Endothelial cell of umbilical vein (primary cell): ENCODE results near the gene DEPDC5. TPM values are rescaled to one million over a fixed set of nuclear protein-coding genes. Genes with fewer than 3 reads are reported as not detected.

ENCODE experiments used
- BruUV-seq: library from RNA; stranded (reverse); fragments of 400-500 nt; replicated peaks from 2 replicates; lab custom pipeline; 2021; lab: Mats Ljungman, UMichigan
- CTCF ChIA-PET: fragments of 300-600, 350-600 bp; sonication (Branson Sonifier 250); formaldehyde crosslinking; loops from one replicate; lab custom pipeline; 2021; ENCODE audit warnings: antibody characterized with exemption, inconsistent platforms; lab: Charles Lee
- POLR2A ChIA-PET: fragments of 300-600, 350-600 bp; sonication (Branson Sonifier 250); formaldehyde crosslinking; loops from one replicate; lab custom pipeline; 2021; ENCODE audit warnings: antibody characterized with exemption, inconsistent platforms; lab: Charles Lee
- DNase-seq: peaks from one replicate; pipeline ENCODE4 v3.0.0-alpha.2; 2011; ENCODE audit warnings: low read depth, low spot score
- FAIRE-seq: peaks from 2 replicates; lab custom pipeline; 2011; peaks lifted over from hg19 to GRCh38; lab: Jason Lieb, UNC
- H2AFZ ChIP-seq: 2 replicates; pipeline ENCODE4 v1.6.0; 2012; ENCODE audit warnings: low read depth, low read length, control low read depth, inconsistent platforms
- H3K27ac ChIP-seq: 2 replicates; pipeline ENCODE4 v1.5.1; 2011; ENCODE audit warnings: low read depth, mild to moderate bottlenecking, control low read depth, low read length, moderate library complexity; ENCODE audit not compliant: insufficient read depth
- H3K27me3 ChIP-seq, 2 experiments: 2 replicates each; pipeline versions ENCODE4 v1.6.0 to v1.6.1; 2011; ENCODE audit warnings: low read length in 2 of 2, mixed read lengths in 1 of 2; ENCODE audit not compliant: control insufficient read depth in 2 of 2, insufficient read depth in 2 of 2
- H3K36me3 ChIP-seq, 2 experiments: 2 replicates in 1 of 2; 3 replicates in 1 of 2; pipeline ENCODE4 v1.5.1; 2011; ENCODE audit warnings: low read length in 2 of 2, mild to moderate bottlenecking in 1 of 2, moderate library complexity in 1 of 2; ENCODE audit not compliant: control insufficient read depth in 2 of 2, insufficient read depth in 2 of 2; ENCODE audit errors: extremely low read depth in 1 of 2
- H3K4me1 ChIP-seq: 3 replicates; pipeline ENCODE4 v1.5.1; 2011; ENCODE audit warnings: mild to moderate bottlenecking, low read length; ENCODE audit not compliant: control insufficient read depth, insufficient read depth; ENCODE audit errors: extremely low read depth
- H3K4me2 ChIP-seq: 2 replicates; pipeline ENCODE4 v1.6.1; 2011; ENCODE audit warnings: low read length, control low read depth, mixed read lengths; ENCODE audit not compliant: insufficient read depth
- H3K4me3 ChIP-seq, 3 experiments: fragments of 200-600 bp in 1 of 3; sonication (generic), shearing (Covaris generic) in 1 of 3; replicated peaks in 1 of 3; 2 replicates each; pipeline ENCODE4 v1.5.1; 2011 to 2016; ENCODE audit warnings: control low read depth in 3 of 3, low read length in 3 of 3, mild to moderate bottlenecking in 2 of 3, inconsistent platforms in 1 of 3, low read depth in 1 of 3, moderate library complexity in 1 of 3; ENCODE audit not compliant: insufficient read depth in 1 of 3
- H3K79me2 ChIP-seq: 2 replicates; pipeline ENCODE4 v1.6.0; 2012; ENCODE audit warnings: low read length, inconsistent platforms; ENCODE audit not compliant: control insufficient read depth, insufficient read depth
- H3K9ac ChIP-seq: replicated peaks from 2 replicates; pipeline ENCODE3; 2011; ENCODE audit warnings: low read length, control low read depth; ENCODE audit not compliant: insufficient read depth; ENCODE audit errors: extremely low read depth
- H3K9me1 ChIP-seq: replicated peaks from 3 replicates; pipeline ENCODE4 v1.6.0; 2011; ENCODE audit warnings: mild to moderate bottlenecking, low read length; ENCODE audit not compliant: control insufficient read depth, insufficient read depth; ENCODE audit errors: extremely low read depth
- H3K9me3 ChIP-seq: replicated peaks from 2 replicates; pipeline ENCODE4 v1.5.1; 2012; ENCODE audit warnings: low read length, inconsistent platforms; ENCODE audit not compliant: control insufficient read depth, insufficient read depth
- H4K20me1 ChIP-seq: replicated peaks from 2 replicates; pipeline ENCODE3; 2011; ENCODE audit warnings: mild to moderate bottlenecking, low read length; ENCODE audit not compliant: control insufficient read depth, insufficient read depth; ENCODE audit errors: extremely low read depth
- EZH2 ChIP-seq: IDR thresholded peaks from 2 replicates; pipeline ENCODE4 v1.6.1; 2012; ENCODE audit warnings: borderline replicate concordance, low read depth, mild to moderate bottlenecking, moderate library complexity, low read length, inconsistent platforms; ENCODE audit not compliant: severe bottlenecking
- FOS ChIP-seq: IDR thresholded peaks from 2 replicates; pipeline ENCODE4 v1.6.1; 2011; ENCODE audit warnings: mild to moderate bottlenecking, low read length, moderate library complexity, borderline replicate concordance; ENCODE audit not compliant: insufficient read depth
- GATA2 ChIP-seq: IDR thresholded peaks from 2 replicates; pipeline ENCODE4 v1.7.0; 2011; ENCODE audit warnings: low read depth, mild to moderate bottlenecking, moderate library complexity, mixed read lengths, low read length; ENCODE audit not compliant: insufficient read length, insufficient read depth
- JUN ChIP-seq: IDR thresholded peaks from 2 replicates; pipeline ENCODE4 v1.6.1; 2011; ENCODE audit warnings: borderline replicate concordance, low read depth; ENCODE audit not compliant: insufficient read length, insufficient read depth
- MYC ChIP-seq: IDR thresholded peaks from one replicate; pipeline ENCODE4 v1.6.1; 2011; ENCODE audit warnings: mild to moderate bottlenecking, low read depth, low read length
- POLR2A ChIP-seq: IDR thresholded peaks from 2 replicates; pipeline ENCODE4 v1.6.1; 2012; ENCODE audit warnings: low read depth, mild to moderate bottlenecking, control low read depth, low read length
- POLR2AphosphoS5 ChIP-seq: IDR thresholded peaks from 2 replicates; pipeline ENCODE4 v1.6.1; 2012; ENCODE audit warnings: low read depth, mild to moderate bottlenecking, control low read depth, low read length, moderate library complexity; ENCODE audit not compliant: insufficient read depth
- dilution Hi-C: fragments of 300-500 bp; cut with MboI; formaldehyde crosslinking; loops from one replicate; pipeline ENCODE4 v1.15.0; 2019; ENCODE audit warnings: low sequenced_read_pairs; ENCODE audit not compliant: extremely low pct_ligation_motif_present
- intact Hi-C: fragments of 100-400 bp; cut with micrococcal nuclease; formaldehyde crosslinking; loops from one replicate; pipeline ENCODE4 v1.10.0; 2022
- polyA plus RNA-seq, 4 experiments: library from polyadenylated mRNA; depleted of rRNA in 3 of 4; stranded (reverse) in 3 of 4; unstranded in 1 of 4; fragments of >200 nt; gene quantifications; 2 replicates each; pipeline versions ENCODE4 v1.2.1 to v1.2.3, GENCODE V29; 2011 to 2012; ENCODE audit warnings: missing spikeins in 1 of 4
- total RNA-seq: library from RNA; stranded (reverse); gene quantifications from 2 replicates; pipeline ENCODE4 v1.2.3, GENCODE V29; 2021
- TF ChIP-seq, protein P1 (sequence below): IDR thresholded peaks from 2 replicates; pipeline ENCODE4 v1.6.1; 2011; ENCODE audit not compliant: insufficient read depth, insufficient read length
- TF ChIP-seq, protein P2 (sequence below), 2 donors: IDR thresholded peaks; 1 replicate in 1 of 2; 2 replicates in 1 of 2; pipeline ENCODE4 v1.5.1; 2011; ENCODE audit warnings: low read length in 2 of 2, mild to moderate bottlenecking in 2 of 2, moderate library complexity in 2 of 2, control low read depth in 1 of 2, inconsistent platforms in 1 of 2, low read depth in 1 of 2; ENCODE audit not compliant: insufficient read depth in 1 of 2; ENCODE audit errors: extremely low read depth in 1 of 2

Gene DEPDC5
- total and polyA plus RNA-seq, 2 donors (not counting 3 experiments of a cell fraction or from before 2014, with no cell fraction given): 13.1 to 36.6 TPM

DNA sequence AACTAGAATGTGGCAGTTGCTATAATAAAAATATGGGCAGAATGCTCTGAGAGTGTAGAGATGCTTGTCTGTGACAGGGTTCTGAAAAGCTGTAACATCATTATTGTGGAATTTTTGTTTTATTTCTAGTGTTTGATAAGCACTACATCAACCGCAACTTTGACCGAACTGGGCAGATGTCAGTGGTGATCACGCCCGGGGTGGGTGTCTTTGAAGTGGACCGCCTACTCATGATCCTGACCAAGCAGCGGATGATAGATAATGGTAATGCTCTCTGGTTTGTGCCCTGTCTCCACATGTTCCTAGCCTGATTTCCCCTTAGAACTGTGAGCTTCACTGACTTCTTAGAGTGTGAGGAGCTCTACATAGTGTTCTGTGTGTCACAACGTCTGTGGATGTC, 48.8 kb downstream of the DEPDC5 start:
- dilution Hi-C loops: no loop called here
- no peaks in the 10 kb centered on the region for H3K79me2 ChIP-seq
- FAIRE-seq (no peak), DNase-seq (no peak)
- no peaks in the 10 kb centered on the region for H4K20me1 ChIP-seq
- no peak overlapping the region for H3K4me3 ChIP-seq
- no TSS peak for BruUV-seq
- no peak overlapping the region for H3K4me2 ChIP-seq
- H3K27me3 ChIP-seq: no peaks in the 10 kb centered on the region
- CTCF ChIA-PET: no interaction called here
- intact Hi-C loops: no loop called here
- TF ChIP-seq, protein P1, sequence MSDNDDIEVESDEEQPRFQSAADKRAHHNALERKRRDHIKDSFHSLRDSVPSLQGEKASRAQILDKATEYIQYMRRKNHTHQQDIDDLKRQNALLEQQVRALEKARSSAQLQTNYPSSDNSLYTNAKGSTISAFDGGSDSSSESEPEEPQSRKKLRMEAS: no peak
- TF ChIP-seq FOS (no peak), POLR2AphosphoS5 (no peak), POLR2A (no peak), JUN (no peak), EZH2 (no peak), GATA2 (no peak), MYC (no peak)
- TF ChIP-seq, protein P2, sequence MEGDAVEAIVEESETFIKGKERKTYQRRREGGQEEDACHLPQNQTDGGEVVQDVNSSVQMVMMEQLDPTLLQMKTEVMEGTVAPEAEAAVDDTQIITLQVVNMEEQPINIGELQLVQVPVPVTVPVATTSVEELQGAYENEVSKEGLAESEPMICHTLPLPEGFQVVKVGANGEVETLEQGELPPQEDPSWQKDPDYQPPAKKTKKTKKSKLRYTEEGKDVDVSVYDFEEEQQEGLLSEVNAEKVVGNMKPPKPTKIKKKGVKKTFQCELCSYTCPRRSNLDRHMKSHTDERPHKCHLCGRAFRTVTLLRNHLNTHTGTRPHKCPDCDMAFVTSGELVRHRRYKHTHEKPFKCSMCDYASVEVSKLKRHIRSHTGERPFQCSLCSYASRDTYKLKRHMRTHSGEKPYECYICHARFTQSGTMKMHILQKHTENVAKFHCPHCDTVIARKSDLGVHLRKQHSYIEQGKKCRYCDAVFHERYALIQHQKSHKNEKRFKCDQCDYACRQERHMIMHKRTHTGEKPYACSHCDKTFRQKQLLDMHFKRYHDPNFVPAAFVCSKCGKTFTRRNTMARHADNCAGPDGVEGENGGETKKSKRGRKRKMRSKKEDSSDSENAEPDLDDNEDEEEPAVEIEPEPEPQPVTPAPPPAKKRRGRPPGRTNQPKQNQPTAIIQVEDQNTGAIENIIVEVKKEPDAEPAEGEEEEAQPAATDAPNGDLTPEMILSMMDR (IDR thresholded peaks at IDR 0.05; ENCODE audit: extremely low read depth in 1 of 2, insufficient read depth in 1 of 2, low read depth in 1 of 2, low read length in 2 of 2): no peak
- H3K9me1 ChIP-seq: no peaks in the 10 kb centered on the region
- no peak overlapping the region for H2AFZ ChIP-seq
- H3K9ac ChIP-seq: no peak overlapping the region
- POLR2A ChIA-PET: no interaction called here
- H3K36me3 ChIP-seq: peaks cover 13 to 15% of the 10 kb centered on the region in 2 experiments
- H3K27ac ChIP-seq: no peak overlapping the region
- H3K4me1 ChIP-seq: peaks cover 5% of the 10 kb centered on the region
- H3K9me3 ChIP-seq: no peaks in the 10 kb centered on the region
